CD4-positive, alpha-beta T cell (primary cell): ENCODE data around the gene MAML2. TPM values are rescaled to one million over a fixed set of nuclear protein-coding genes. Genes with fewer than 3 reads are reported as not detected.

Experiments
- ATAC-seq: fragments of 200-7000 bp; cut with Tn5 transposase; one replicate; pipeline ENCODE4 v1.10.0; 2022; ENCODE audit warnings: mild to moderate bottlenecking; ENCODE audit not compliant: poor library complexity
- CTCF ChIA-PET: fragments of 350-600 bp; sonication (Branson Sonifier 250); formaldehyde crosslinking; loops from one replicate; lab custom pipeline; 2021; ENCODE audit warnings: antibody characterized with exemption, inconsistent platforms; lab: Charles Lee
- POLR2A ChIA-PET: fragments of 350-600 bp; sonication (Branson Sonifier 250); formaldehyde crosslinking; loops from one replicate; lab custom pipeline; 2021; ENCODE audit warnings: antibody characterized with exemption, inconsistent platforms; lab: Charles Lee
- DNase-seq, 14 experiments: peaks; one replicate each; pipeline ENCODE4 v3.0.0-alpha.2; 2013 to 2020; ENCODE audit warnings: mixed read lengths in 2 of 14
- H3K27ac ChIP-seq, 2 donors: one replicate each; pipeline versions ENCODE4 v1.5.1 to v1.7.0; 2013; ENCODE audit warnings: low read length in 2 of 2, low read depth in 1 of 2, mild to moderate bottlenecking in 1 of 2
- H3K27me3 ChIP-seq, 2 experiments: 1 replicate in 1 of 2; 2 replicates in 1 of 2; pipeline versions ENCODE4 v1.6.1 to v1.7.0; 2013; ENCODE audit warnings: low read length in 2 of 2, control low read depth in 1 of 2, mild to moderate bottlenecking in 1 of 2, moderate library complexity in 1 of 2; ENCODE audit not compliant: insufficient read depth in 2 of 2, control insufficient read depth in 1 of 2
- H3K36me3 ChIP-seq: one replicate; pipeline ENCODE4 v1.6.1; 2013; ENCODE audit warnings: low read length, control low read depth; ENCODE audit not compliant: insufficient read depth
- H3K4me1 ChIP-seq: one replicate; pipeline ENCODE4 v1.6.1; 2013; ENCODE audit warnings: low read length, control low read depth; ENCODE audit not compliant: insufficient read depth
- H3K4me3 ChIP-seq: one replicate; pipeline ENCODE4 v1.5.1; 2013; ENCODE audit warnings: mild to moderate bottlenecking, low read length, moderate library complexity
- H3K9me3 ChIP-seq, 2 experiments: 1 replicate in 1 of 2; 2 replicates in 1 of 2; pipeline versions ENCODE4 v1.6.1 to v1.7.0; 2013; ENCODE audit warnings: low read length in 2 of 2, mild to moderate bottlenecking in 2 of 2, control low read depth in 1 of 2, moderate library complexity in 1 of 2; ENCODE audit not compliant: control insufficient read depth in 1 of 2, insufficient read depth in 1 of 2
- H3K27ac Mint-ChIP-seq: one replicate; pipeline ENCODE4 v1.8.0; 2020; ENCODE audit warnings: mixed read lengths
- H3K27me3 Mint-ChIP-seq: one replicate; pipeline ENCODE4 v1.8.0; 2021; ENCODE audit warnings: mixed read lengths
- H3K36me3 Mint-ChIP-seq: one replicate; pipeline ENCODE4 v1.8.0; 2021; ENCODE audit warnings: low read depth, mixed read lengths
- H3K4me1 Mint-ChIP-seq: one replicate; pipeline ENCODE4 v1.8.0; 2021; ENCODE audit warnings: low read depth, mixed read lengths
- H3K4me3 Mint-ChIP-seq: one replicate; pipeline ENCODE4 v1.8.0; 2020; ENCODE audit warnings: mild to moderate bottlenecking, mixed read lengths
- H3K9me3 Mint-ChIP-seq: one replicate; pipeline ENCODE4 v1.8.0; 2020; ENCODE audit warnings: mixed read lengths
- CTCF ChIP-seq: fragments of 200-600 bp; IDR thresholded peaks from one replicate; pipeline ENCODE4 v1.8.0; 2022; ENCODE audit warnings: antibody characterized with exemption, mild to moderate bottlenecking
- intact Hi-C, 2 experiments: fragments of 100-400 bp; cut with DNase I in 1 of 2; cut with micrococcal nuclease in 1 of 2; formaldehyde crosslinking; loops; one replicate each; pipeline versions ENCODE4 v1.15.1 to v1.9.0; 2023 to 2025; cut with DNase I, micrococcal nuclease
- total RNA-seq, 174 experiments: library from RNA in 2 of 174; stranded (reverse) in 2 of 174; gene quantifications; one replicate each; pipeline ENCODE4 v1.2.3 and lab custom pipeline; 2021 to 2026

Gene MAML2
- total RNA-seq, 2 experiments from 2014 or later = 58.8 to 59.8 TPM

GRCh38 chr11:96306600-96306932 lies 36.4 kb downstream of the MAML2 start:
- POLR2A ChIA-PET = interaction anchor here (0.7 to 3.8 kb wide), 6 partner anchors 33 to 112 kb away, joined by 3 to 16 read pairs (median 6); partner anchors contain the start of gene MAML2
- H3K27ac Mint-ChIP-seq = peak overlapping the region; percentile 85
- no peak for DNase-seq

GRCh38 chr11:96306071-96306470 lies 36.9 kb downstream of the MAML2 start:
- no peak overlapping the region for H3K4me3 ChIP-seq
- Mint-ChIP-seq H3K9me3 (no peaks in the 10 kb centered on the region), H3K36me3 (peaks cover 16% of the 10 kb centered on the region), H3K4me3 (no peak overlapping the region), H3K4me1 (peaks cover 90% of the 10 kb centered on the region), H3K27ac (peak overlapping the region; percentile 4), H3K27me3 (no peaks in the 10 kb centered on the region)
- intact Hi-C loops = loop anchor here in 1 of 2 experiments (5.0 kb wide), 2 partner anchors 36 to 49 kb away; partner anchors contain the start of gene MAML2
- H3K36me3 ChIP-seq = no peaks in the 10 kb centered on the region
- H3K27ac ChIP-seq = no peak overlapping the region
- H3K4me1 ChIP-seq = peaks cover 11% of the 10 kb centered on the region
- no peak for DNase-seq
- ChIA-PET POLR2A (interaction anchor here (0.7 to 2.1 kb wide), 3 partner anchors 9 to 69 kb away, joined by 3 to 8 read pairs (median 5); no protein-coding TSS in a partner anchor), CTCF (interaction anchor here (0.7 to 1.3 kb wide), 2 partner anchors 27 to 37 kb away, joined by 3 read pairs; partner anchors contain the start of gene MAML2)
- TF ChIP-seq CTCF = no peak
- no peaks in the 10 kb centered on the region for H3K9me3 ChIP-seq
- no peaks in the 10 kb centered on the region for H3K27me3 ChIP-seq
- ATAC-seq = no peak

More at GRCh38 chr11:96306600-96306932, 36.4 kb downstream of the MAML2 start:
- Histone ChIP-seq H3K27ac (no peak overlapping the region), H3K4me1 (peaks cover 11% of the 10 kb centered on the region), H3K27me3 (no peaks in the 10 kb centered on the region), H3K4me3 (no peak overlapping the region), H3K36me3 (peaks cover 3% of the 10 kb centered on the region), H3K9me3 (no peaks in the 10 kb centered on the region)
- Mint-ChIP-seq H3K9me3 (no peaks in the 10 kb centered on the region), H3K27me3 (no peaks in the 10 kb centered on the region), H3K4me3 (peak overlapping the region; percentile 69), H3K36me3 (peaks cover 17% of the 10 kb centered on the region), H3K4me1 (peaks cover 90% of the 10 kb centered on the region)
- CTCF ChIA-PET = interaction anchor here (1.0 to 1.3 kb wide), 4 partner anchors 9 to 37 kb away, joined by 3 to 5 read pairs (median 3); no protein-coding TSS in a partner anchor
- no peak for ATAC-seq
- intact Hi-C loops = loop anchor here in 1 of 2 experiments (5.0 kb wide), 2 partner anchors 36 to 49 kb away; partner anchors contain the start of gene MAML2
- no peak for TF ChIP-seq CTCF

- intact Hi-C loops = loop anchor here in 1 of 2 experiments (5.0 kb wide), 1 partner anchor 33 kb away; no protein-coding TSS in a partner anchor
- ChIA-PET CTCF (interaction anchor here (2.1 kb wide), 1 partner anchor 39 kb away, joined by 10 read pairs; the partner anchor contains the start of gene MAML2), POLR2A (interaction anchor here (0.9 kb wide), 1 partner anchor 39 kb away, joined by 4 read pairs; the partner anchor contains the start of gene MAML2)
- Mint-ChIP-seq H3K4me3 (no peak overlapping the region), H3K36me3 (peaks cover 32% of the 10 kb centered on the region), H3K9me3 (no peaks in the 10 kb centered on the region), H3K27me3 (no peaks in the 10 kb centered on the region), H3K4me1 (peaks cover 93% of the 10 kb centered on the region), H3K27ac (peak overlapping the region; percentile 14)
- no peaks in the 10 kb centered on the region for H3K9me3 ChIP-seq
- no peaks in the 10 kb centered on the region for H3K27me3 ChIP-seq
- H3K36me3 ChIP-seq = peaks cover 4% of the 10 kb centered on the region
- no peak overlapping the region for H3K4me3 ChIP-seq
- H3K4me1 ChIP-seq = peaks cover 20% of the 10 kb centered on the region
- H3K27ac ChIP-seq = no peak overlapping the region
- DNase-seq (no peak), ATAC-seq (no peak)
- TF ChIP-seq CTCF = no peak
Observed at GRCh38 chr11:96303980-96304379, 39.0 kb downstream of the MAML2 start.
